Skeletal muscle tissue (tissue), 4 donors: ENCODE data around the gene PRSS35. TPM values are rescaled to one million over a fixed set of nuclear protein-coding genes. Genes with fewer than 3 reads are reported as not detected.
"Not testable (repeated sequence)": the region's sequence is repeated elsewhere in the genome, so short reads cannot be mapped to it uniquely, and the experiment has no call there.

Source experiments
- H3K27ac ChIP-seq: one replicate; pipeline ENCODE4 v1.7.0; 2013; ENCODE audit warnings: mild to moderate bottlenecking, low read depth, low read length, inconsistent platforms
- H3K27me3 ChIP-seq, 3 donors: one replicate each; pipeline ENCODE4 v1.7.0; 2013; ENCODE audit warnings: low read length in 3 of 3; ENCODE audit not compliant: control insufficient read depth in 3 of 3, insufficient read depth in 3 of 3
- H3K36me3 ChIP-seq, 3 donors: one replicate each; pipeline ENCODE4 v1.7.0; 2013; ENCODE audit warnings: low read length in 3 of 3; ENCODE audit not compliant: control insufficient read depth in 3 of 3, insufficient read depth in 3 of 3
- H3K4me1 ChIP-seq, 3 donors: one replicate each; pipeline ENCODE4 v1.7.0; 2013; ENCODE audit warnings: low read length in 3 of 3, mild to moderate bottlenecking in 3 of 3; ENCODE audit not compliant: control insufficient read depth in 3 of 3, insufficient read depth in 3 of 3
- H3K4me3 ChIP-seq, 3 donors: one replicate each; pipeline ENCODE4 v1.7.0; 2013; ENCODE audit warnings: low read length in 3 of 3
- H3K9ac ChIP-seq, 3 donors: one replicate each; pipeline ENCODE4 v1.7.0; 2013; ENCODE audit warnings: low read length in 3 of 3, mild to moderate bottlenecking in 3 of 3, moderate library complexity in 2 of 3, low read depth in 1 of 3
- H3K9me3 ChIP-seq, 3 donors: one replicate each; pipeline ENCODE4 v1.7.0; 2013; ENCODE audit warnings: low read length in 3 of 3; ENCODE audit not compliant: control insufficient read depth in 3 of 3
- total RNA-seq: library from RNA; depleted of rRNA; stranded (reverse); fragments of >200 nt; gene quantifications from one replicate; pipeline ENCODE4 v1.2.3, GENCODE V29; 2014
- donor health status: Osteomylitis.

Gene PRSS35
- total RNA-seq, 1 donor from 2014 or later = 29.7 TPM

DNA sequence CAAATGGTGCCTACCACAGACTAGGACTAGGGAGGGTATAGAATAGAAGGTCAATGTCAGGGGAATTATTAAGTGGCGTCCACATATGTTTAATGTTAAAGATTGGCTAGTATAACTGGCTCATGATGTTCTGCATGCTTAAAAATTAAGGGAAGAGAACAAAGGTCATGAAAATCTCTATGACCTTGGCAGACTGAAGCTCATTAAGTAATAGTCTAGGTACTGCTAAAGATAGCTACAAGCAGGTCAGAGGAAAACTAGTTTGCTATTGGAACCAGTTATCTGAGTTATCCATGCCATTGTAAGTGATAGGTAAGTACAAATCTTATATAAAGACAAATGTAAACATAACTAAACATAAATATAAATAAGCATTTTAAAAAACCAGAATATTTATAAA is 32.9 kb upstream of the PRSS35 start:
- Histone ChIP-seq H3K9me3 (no peaks in the 10 kb centered on the region), H3K9ac (no peak overlapping the region), H3K4me3 (no peak overlapping the region), H3K27me3 (no peaks in the 10 kb centered on the region), H3K36me3 (no peaks in the 10 kb centered on the region), H3K27ac (no peak overlapping the region), H3K4me1 (peaks cover 0 to 2% (median 0%) of the 10 kb centered on the region in 3 donors)

DNA sequence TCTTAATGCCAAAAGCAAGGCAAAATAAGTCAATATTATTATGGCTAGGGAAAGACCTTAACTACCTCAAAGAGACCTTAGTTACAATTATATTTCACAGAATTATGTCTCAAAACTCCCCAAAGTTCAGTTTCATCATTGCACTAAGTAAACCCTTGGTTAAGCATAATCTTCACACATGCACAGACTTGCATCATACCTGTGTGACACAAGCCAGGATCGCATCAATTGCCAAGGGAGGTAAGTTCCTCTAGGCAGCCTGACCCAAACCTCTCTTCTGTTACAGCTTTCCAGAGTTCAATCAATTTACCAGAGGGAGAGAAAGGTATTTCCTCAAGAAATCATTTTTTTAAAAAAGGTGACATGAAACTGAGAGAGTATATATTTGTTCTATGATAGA is 31.9 kb upstream of the PRSS35 start:
- Histone ChIP-seq H3K9me3 (no peaks in the 10 kb centered on the region), H3K27ac (no peak overlapping the region), H3K4me1 (no peaks in the 10 kb centered on the region)

DNA sequence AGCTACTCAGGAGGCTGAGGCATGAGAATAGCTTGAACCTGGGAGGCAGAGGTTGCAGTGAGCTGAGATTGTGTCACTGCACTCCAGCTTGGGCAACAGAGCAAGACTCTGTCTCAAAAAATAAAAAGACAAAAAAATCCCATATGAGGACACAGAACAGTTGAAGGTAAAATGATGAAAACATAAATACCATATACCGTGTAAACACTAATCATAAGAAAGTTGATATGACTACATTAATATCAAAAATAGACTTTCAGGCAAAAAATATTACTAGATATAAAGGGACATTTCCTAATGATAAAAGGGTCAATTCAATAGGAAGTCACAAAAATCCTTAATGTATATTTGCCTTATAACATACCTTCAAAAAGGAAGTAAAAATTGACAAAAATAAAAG is 30.4 kb upstream of the PRSS35 start:
- not testable (repeated sequence) for H3K4me3 ChIP-seq, H3K36me3 ChIP-seq, H3K9ac ChIP-seq, H3K9me3 ChIP-seq, H3K27me3 ChIP-seq, H3K27ac ChIP-seq, H3K4me1 ChIP-seq

More for the DNA sequence above, 31.9 kb upstream of the PRSS35 start:
- H3K27me3 ChIP-seq = no peaks in the 10 kb centered on the region
- no peak overlapping the region for H3K9ac ChIP-seq
- no peak overlapping the region for H3K4me3 ChIP-seq
- H3K36me3 ChIP-seq = no peaks in the 10 kb centered on the region

DNA sequence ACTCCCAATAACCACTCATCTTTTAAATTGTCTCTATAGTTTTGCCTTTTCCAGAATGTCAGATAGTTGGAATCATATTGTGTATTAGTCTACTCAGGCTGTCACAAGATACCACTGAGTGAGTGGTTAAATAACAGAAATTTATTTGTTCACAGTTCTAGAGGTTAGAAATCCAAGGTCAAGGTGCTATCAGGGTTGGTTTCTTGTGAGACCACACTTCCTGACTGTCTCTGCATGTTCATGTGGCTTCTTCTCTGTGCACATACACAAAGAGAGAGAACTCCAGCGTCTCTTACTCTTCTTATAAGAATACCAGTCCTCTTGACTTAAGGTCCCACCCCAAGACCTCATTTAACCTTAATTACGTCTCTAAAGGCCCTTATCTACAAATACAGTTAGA is 23.9 kb upstream of the PRSS35 start:
- H3K9me3 ChIP-seq = no peaks in the 10 kb centered on the region
- H3K9ac ChIP-seq = no peak overlapping the region
- H3K27me3 ChIP-seq = no peaks in the 10 kb centered on the region
- no peak overlapping the region for H3K27ac ChIP-seq
- no peaks in the 10 kb centered on the region for H3K4me1 ChIP-seq
- no peak overlapping the region for H3K4me3 ChIP-seq
- H3K36me3 ChIP-seq = no peaks in the 10 kb centered on the region

DNA sequence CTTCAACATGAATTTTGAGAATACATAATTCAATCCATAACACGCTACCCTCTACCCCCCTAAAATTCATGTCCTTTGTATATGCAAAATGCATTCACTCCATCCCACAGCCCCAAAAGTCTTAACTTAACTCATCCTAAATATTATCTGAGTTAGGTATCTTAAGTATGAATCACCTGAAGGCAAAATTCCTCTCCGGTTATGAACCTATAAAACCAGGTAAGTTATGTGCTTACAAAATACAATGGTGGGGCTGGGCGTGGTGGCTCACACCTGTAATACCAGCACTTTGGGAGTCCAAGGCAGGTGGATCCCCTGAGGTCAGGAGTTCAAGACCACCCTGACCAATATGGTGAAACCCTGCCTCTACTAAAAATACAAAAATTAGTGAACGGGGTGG is 23.5 kb upstream of the PRSS35 start:
- Histone ChIP-seq H3K9ac (no peak overlapping the region), H3K27ac (no peak overlapping the region), H3K27me3 (no peaks in the 10 kb centered on the region), H3K36me3 (no peaks in the 10 kb centered on the region), H3K4me1 (no peaks in the 10 kb centered on the region), H3K9me3 (no peaks in the 10 kb centered on the region), H3K4me3 (no peak overlapping the region)

DNA sequence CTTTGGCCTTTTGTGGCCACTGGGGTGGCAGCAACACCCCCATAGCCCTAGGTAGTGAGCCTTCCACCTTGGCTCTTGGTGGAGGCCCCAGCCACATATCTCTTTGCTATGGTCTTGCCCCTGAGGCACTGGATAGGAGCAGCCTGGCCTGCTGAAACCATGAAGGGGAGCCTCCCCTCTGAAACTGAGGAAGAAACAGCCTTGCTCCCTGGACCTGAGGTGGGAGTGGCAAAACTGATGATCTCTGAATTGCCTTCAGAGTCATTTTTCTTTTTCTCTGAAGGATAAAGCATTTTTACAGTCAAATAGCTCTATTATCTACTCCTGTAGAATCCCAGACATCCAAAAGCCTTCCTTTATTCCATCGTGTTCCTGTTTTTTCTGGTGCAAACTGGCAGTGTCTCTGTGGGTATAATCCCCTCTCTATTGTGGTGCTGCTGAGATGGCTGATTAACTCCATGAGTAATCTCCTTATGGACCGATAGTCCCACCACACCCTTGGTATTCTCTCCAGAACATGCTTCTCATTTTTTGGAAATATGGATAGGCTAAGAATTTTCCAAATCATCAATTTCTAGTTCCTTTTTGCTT is 22.0 kb upstream of the PRSS35 start:
- no peaks in the 10 kb centered on the region for H3K27me3 ChIP-seq
- no peak overlapping the region for H3K27ac ChIP-seq
- no peak overlapping the region for H3K4me3 ChIP-seq
- no peaks in the 10 kb centered on the region for H3K9me3 ChIP-seq
- no peaks in the 10 kb centered on the region for H3K36me3 ChIP-seq
- no peaks in the 10 kb centered on the region for H3K4me1 ChIP-seq
- H3K9ac ChIP-seq = no peak overlapping the region

- H3K36me3 ChIP-seq = no peaks in the 10 kb centered on the region
- H3K27ac ChIP-seq = no peak overlapping the region
- no peaks in the 10 kb centered on the region for H3K9me3 ChIP-seq
- no peaks in the 10 kb centered on the region for H3K27me3 ChIP-seq
- no peaks in the 10 kb centered on the region for H3K4me1 ChIP-seq
- no peak overlapping the region for H3K4me3 ChIP-seq
- no peak overlapping the region for H3K9ac ChIP-seq
These were observed 7.0 kb upstream of the PRSS35 start for GRCh38 chr6:83505356-83505755.

DNA sequence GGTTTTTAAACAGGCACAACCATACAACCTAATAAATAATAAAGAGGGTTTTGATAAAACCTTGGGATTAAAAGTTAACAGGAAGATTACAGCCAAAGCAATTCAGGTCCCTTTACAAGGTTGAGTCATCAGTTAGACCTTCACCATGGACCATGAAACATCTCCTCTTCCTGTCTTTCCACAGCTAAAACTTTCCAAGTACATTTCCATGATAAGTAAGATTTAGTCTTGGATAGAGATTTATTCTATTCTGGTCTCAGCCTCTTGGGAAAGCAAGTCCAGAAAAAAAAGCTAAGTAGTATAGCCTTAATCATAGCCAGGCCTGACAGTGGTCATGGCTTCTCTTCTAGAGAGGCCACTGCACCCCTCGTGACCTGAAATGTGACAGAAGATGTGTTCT is 2.9 kb upstream of the PRSS35 start:
- Histone ChIP-seq H3K9ac (no peak overlapping the region), H3K9me3 (no peaks in the 10 kb centered on the region), H3K27me3 (no peaks in the 10 kb centered on the region), H3K4me1 (peaks cover 0 to 6% (median 4%) of the 10 kb centered on the region in 3 donors), H3K4me3 (no peak overlapping the region), H3K27ac (no peak overlapping the region), H3K36me3 (no peaks in the 10 kb centered on the region)

- no peak overlapping the region for H3K27ac ChIP-seq
- H3K4me3 ChIP-seq = no peak overlapping the region
- H3K4me1 ChIP-seq = peaks cover 0 to 6% (median 4%) of the 10 kb centered on the region in 3 donors
- no peaks in the 10 kb centered on the region for H3K36me3 ChIP-seq
- no peak overlapping the region for H3K9ac ChIP-seq
- H3K27me3 ChIP-seq = no peaks in the 10 kb centered on the region
- H3K9me3 ChIP-seq = no peaks in the 10 kb centered on the region
These were observed 1.5 kb upstream of the PRSS35 start for GRCh38 chr6:83510791-83511190.

GRCh38 chr6:83511266-83511665 is 1.1 kb upstream of the PRSS35 start:
- no peaks in the 10 kb centered on the region for H3K27me3 ChIP-seq
- no peak overlapping the region for H3K4me3 ChIP-seq
- H3K4me1 ChIP-seq = peaks cover 0 to 6% (median 4%) of the 10 kb centered on the region in 3 donors
- no peaks in the 10 kb centered on the region for H3K9me3 ChIP-seq
- H3K36me3 ChIP-seq = no peaks in the 10 kb centered on the region
- no peak overlapping the region for H3K27ac ChIP-seq
- H3K9ac ChIP-seq = no peak overlapping the region
